Measurements from ENCODE around the gene OLFML2A.

Gene OLFML2A

GRCh38 chr9:124741149-124741548 is 35.8 kb upstream of the OLFML2A start:
- POLR2A ChIA-PET: no interaction called here
- TF ChIP-seq BHLHE40 (IDR thresholded peaks at IDR 0.05; ENCODE audit: borderline replicate concordance): no peak
- no peak for TF ChIP-seq PKNOX1 (IDR thresholded peaks at IDR 0.05)
- TF ChIP-seq LEF1 (IDR thresholded peaks at IDR 0.05; ENCODE audit: borderline replicate concordance): no peak
- no peak for TF ChIP-seq HDGF (IDR thresholded peaks at IDR 0.05; ENCODE audit: borderline replicate concordance)
- TF ChIP-seq ARNT (IDR thresholded peaks at IDR 0.05): no peak
- no peak for TF ChIP-seq FOXK2 (IDR thresholded peaks at IDR 0.05)
- no peak for TF ChIP-seq SP1 (IDR thresholded peaks at IDR 0.05)
- TF ChIP-seq NFRKB (IDR thresholded peaks at IDR 0.05): no peak
- no peak for TF ChIP-seq L3MBTL2 (conservative IDR thresholded peaks at IDR 0.05)
- no peak for TF ChIP-seq FOXA1 (IDR thresholded peaks at IDR 0.05)
- TF ChIP-seq ZNF384 (IDR thresholded peaks at IDR 0.05): no peak
- no peak for TF ChIP-seq SUZ12 (IDR thresholded peaks at IDR 0.05)
- TF ChIP-seq FOXM1 (IDR thresholded peaks at IDR 0.05; ENCODE audit: borderline replicate concordance): no peak
- no peak for TF ChIP-seq ELF4 (IDR thresholded peaks at IDR 0.05)
- no peak for TF ChIP-seq CTBP1 (IDR thresholded peaks at IDR 0.05; ENCODE audit: borderline replicate concordance)
- TF ChIP-seq TARDBP (IDR thresholded peaks at IDR 0.05): no peak
- DNase-seq (ENCODE audit: extremely low spot score): no peak
- CTCF ChIA-PET: no interaction called here

- CTCF ChIA-PET: no interaction called here
- TF ChIP-seq NFRKB (IDR thresholded peaks at IDR 0.05) (no peak), TARDBP (IDR thresholded peaks at IDR 0.05) (no peak), HDGF (IDR thresholded peaks at IDR 0.05; ENCODE audit: borderline replicate concordance) (no peak), SP1 (IDR thresholded peaks at IDR 0.05) (no peak), CTBP1 (IDR thresholded peaks at IDR 0.05; ENCODE audit: borderline replicate concordance) (no peak), FOXK2 (IDR thresholded peaks at IDR 0.05) (no peak), BHLHE40 (IDR thresholded peaks at IDR 0.05; ENCODE audit: borderline replicate concordance) (no peak), FOXA1 (IDR thresholded peaks at IDR 0.05) (no peak), ZNF384 (IDR thresholded peaks at IDR 0.05) (no peak), FOXM1 (IDR thresholded peaks at IDR 0.05; ENCODE audit: borderline replicate concordance) (no peak), SUZ12 (IDR thresholded peaks at IDR 0.05) (no peak), LEF1 (IDR thresholded peaks at IDR 0.05; ENCODE audit: borderline replicate concordance) (no peak), ARNT (IDR thresholded peaks at IDR 0.05) (no peak)
- POLR2A ChIA-PET: no interaction called here
- DNase-seq (ENCODE audit: extremely low spot score): no peak
These were observed 35.3 kb upstream of the OLFML2A start for GRCh38 chr9:124741662-124742061.

- ChIA-PET CTCF (interaction anchor here (0.7 to 1.6 kb wide), 5 partner anchors 14 to 206 kb away, joined by 3 to 5 read pairs (median 4); partner anchors contain the start of gene WDR38), POLR2A (interaction anchor here (1.0 to 1.1 kb wide), 2 partner anchors 18 to 84 kb away, joined by 3 read pairs; no protein-coding TSS in a partner anchor)
- TF ChIP-seq TARDBP (IDR thresholded peaks at IDR 0.05): no peak
- no peak for TF ChIP-seq PKNOX1 (IDR thresholded peaks at IDR 0.05)
- no peak for TF ChIP-seq SP1 (IDR thresholded peaks at IDR 0.05)
- DNase-seq (ENCODE audit: extremely low spot score): no peak
These were observed 34.0 kb upstream of the OLFML2A start for GRCh38 chr9:124742940-124743339.

- CTCF ChIA-PET: interaction anchor here (0.8 to 1.6 kb wide), 5 partner anchors 15 to 207 kb away, joined by 3 to 5 read pairs (median 4); partner anchors contain the start of gene WDR38
- TF ChIP-seq LEF1 (IDR thresholded peaks at IDR 0.05; ENCODE audit: borderline replicate concordance) (no peak), ARNT (IDR thresholded peaks at IDR 0.05) (no peak), SP1 (IDR thresholded peaks at IDR 0.05) (no peak), ELF4 (IDR thresholded peaks at IDR 0.05) (no peak), HDGF (IDR thresholded peaks at IDR 0.05; ENCODE audit: borderline replicate concordance) (no peak), NFRKB (IDR thresholded peaks at IDR 0.05) (no peak), L3MBTL2 (conservative IDR thresholded peaks at IDR 0.05) (no peak), TARDBP (IDR thresholded peaks at IDR 0.05) (no peak), ZNF384 (IDR thresholded peaks at IDR 0.05) (no peak), CTBP1 (IDR thresholded peaks at IDR 0.05; ENCODE audit: borderline replicate concordance) (no peak), BHLHE40 (IDR thresholded peaks at IDR 0.05; ENCODE audit: borderline replicate concordance) (no peak), SUZ12 (IDR thresholded peaks at IDR 0.05) (no peak)
- POLR2A ChIA-PET: interaction anchor here (0.8 to 1.0 kb wide), 2 partner anchors 32 to 69 kb away, joined by 3 read pairs; no protein-coding TSS in a partner anchor
- no peak for DNase-seq (ENCODE audit: extremely low spot score)
These were observed 33.1 kb upstream of the OLFML2A start for GRCh38 chr9:124743686-124744348.

GRCh38 chr9:124747065-124747464 is 29.9 kb upstream of the OLFML2A start:
- no peak for DNase-seq (ENCODE audit: extremely low spot score)
- POLR2A ChIA-PET: no interaction called here
- CTCF ChIA-PET: no interaction called here
- TF ChIP-seq CTBP1 (IDR thresholded peaks at IDR 0.05; ENCODE audit: borderline replicate concordance) (no peak), ZNF384 (IDR thresholded peaks at IDR 0.05) (0 out of 2 replicates have a peak, but pooled peaks have one; percentile 27)

- no peak for DNase-seq (ENCODE audit: extremely low spot score)
- no peak for TF ChIP-seq PKNOX1 (IDR thresholded peaks at IDR 0.05)
- TF ChIP-seq NFRKB (IDR thresholded peaks at IDR 0.05): no peak
- no peak for TF ChIP-seq CTBP1 (IDR thresholded peaks at IDR 0.05; ENCODE audit: borderline replicate concordance)
- no peak for TF ChIP-seq L3MBTL2 (conservative IDR thresholded peaks at IDR 0.05)
- no peak for TF ChIP-seq BHLHE40 (IDR thresholded peaks at IDR 0.05; ENCODE audit: borderline replicate concordance)
- TF ChIP-seq SP1 (IDR thresholded peaks at IDR 0.05): no peak
- TF ChIP-seq HDGF (IDR thresholded peaks at IDR 0.05; ENCODE audit: borderline replicate concordance): no peak
- TF ChIP-seq TARDBP (IDR thresholded peaks at IDR 0.05): no peak
- no peak for TF ChIP-seq ARNT (IDR thresholded peaks at IDR 0.05)
- no peak for TF ChIP-seq ZNF384 (IDR thresholded peaks at IDR 0.05)
- ChIA-PET CTCF (interaction anchor here (0.7 to 1.1 kb wide), 3 partner anchors 37 to 189 kb away, joined by 3 to 8 read pairs (median 4); no protein-coding TSS in a partner anchor), POLR2A (no interaction called here)
These were observed 27.6 kb upstream of the OLFML2A start for GRCh38 chr9:124749284-124749683.

Measured in HEK293T (cell line).